Neural cell (in vitro differentiated cells): ENCODE data around the gene ELF1. TPM values are rescaled to one million over a fixed set of nuclear protein-coding genes. Genes with fewer than 3 reads are reported as not detected.

Experiments used
- H2AFZ ChIP-seq: fragments of 200-600, 300-800 bp; sonication (generic), shearing (Covaris generic); 2 replicates; pipeline ENCODE4 v1.6.0; 2014; ENCODE audit warnings: low read depth, mild to moderate bottlenecking, antibody characterized with exemption, low read length, moderate library complexity
- H3F3A ChIP-seq: fragments of 200-600 bp; shearing (Covaris generic); 2 replicates; pipeline ENCODE4 v1.6.1; 2016; ENCODE audit warnings: mild to moderate bottlenecking, moderate library complexity, mixed read lengths, antibody characterized with exemption, low read length; ENCODE audit not compliant: insufficient read depth, poor library complexity, severe bottlenecking
- H3K27ac ChIP-seq: fragments of 200-600, 300-800 bp; sonication (generic), shearing (Covaris generic); 2 replicates; pipeline ENCODE4 v1.5.1; 2014; ENCODE audit warnings: mild to moderate bottlenecking, low read length, moderate library complexity
- H3K27me3 ChIP-seq: fragments of 300-800, 200-600 bp; sonication (generic), shearing (Covaris generic); 2 replicates; pipeline ENCODE4 v1.6.0; 2014; ENCODE audit warnings: mild to moderate bottlenecking, low read depth, low read length, moderate library complexity; ENCODE audit not compliant: insufficient read depth
- H3K36me3 ChIP-seq: fragments of 300-800, 200-600 bp; sonication (generic), shearing (Covaris generic); 2 replicates; pipeline ENCODE4 v1.5.1; 2014; ENCODE audit warnings: mild to moderate bottlenecking, antibody characterized with exemption, low read length, moderate library complexity; ENCODE audit not compliant: insufficient read depth
- H3K4me2 ChIP-seq: fragments of 300-800, 200-600 bp; sonication (generic), shearing (Covaris generic); 2 replicates; pipeline ENCODE4 v1.6.0; 2014; ENCODE audit warnings: mild to moderate bottlenecking, low read length
- H3K4me3 ChIP-seq: fragments of 300-800, 200-600 bp; sonication (generic), shearing (Covaris generic); 2 replicates; pipeline ENCODE4 v1.5.1; 2014; ENCODE audit warnings: mild to moderate bottlenecking, low read length, moderate library complexity
- H3K79me2 ChIP-seq: fragments of 200-600 bp; shearing (Covaris generic); replicated peaks from 2 replicates; pipeline ENCODE4 v1.6.0; 2014; ENCODE audit warnings: mild to moderate bottlenecking, low read length, moderate library complexity; ENCODE audit not compliant: insufficient read depth
- H3K9ac ChIP-seq: fragments of 300-800, 200-600 bp; sonication (generic), shearing (Covaris generic); 2 replicates; pipeline ENCODE4 v1.6.1; 2016; ENCODE audit warnings: mild to moderate bottlenecking, low read length, mixed read lengths
- H3K9me2 ChIP-seq: fragments of 200-600 bp; shearing (Covaris generic); 2 replicates; pipeline ENCODE4 v1.6.1; 2016; ENCODE audit warnings: mild to moderate bottlenecking, low read length, mixed read lengths; ENCODE audit not compliant: insufficient read depth
- H3K9me3 ChIP-seq: fragments of 200-600, 300-800 bp; sonication (generic), shearing (Covaris generic); 2 replicates; pipeline ENCODE4 v1.6.1; 2016; ENCODE audit warnings: mild to moderate bottlenecking, mixed run types, low read length, moderate library complexity, mixed read lengths
- H4K20me1 ChIP-seq: fragments of 200-600 bp; shearing (Covaris generic); 2 replicates; pipeline ENCODE4 v1.6.1; 2016; ENCODE audit warnings: mild to moderate bottlenecking, mixed run types; ENCODE audit not compliant: insufficient read depth
- EP300 ChIP-seq: fragments of 450-650 bp; conservative IDR thresholded peaks from 2 replicates; pipeline ENCODE4 v1.6.1; 2014; ENCODE audit warnings: antibody characterized with exemption, mild to moderate bottlenecking, moderate library complexity; ENCODE audit not compliant: poor library complexity, severe bottlenecking
- EZH2 ChIP-seq: fragments of 200-600, 300-800 bp; shearing (Covaris generic), sonication (generic); IDR thresholded peaks from 2 replicates; pipeline ENCODE4 v1.6.1; 2014; ENCODE audit warnings: antibody characterized with exemption, low read length, borderline replicate concordance, mild to moderate bottlenecking; ENCODE audit not compliant: insufficient read depth, poor library complexity, severe bottlenecking
- MXI1 ChIP-seq: fragments of 450-650 bp; conservative IDR thresholded peaks from 2 replicates; pipeline ENCODE4 v1.6.1; 2014; ENCODE audit warnings: antibody characterized with exemption, mild to moderate bottlenecking; ENCODE audit not compliant: poor library complexity, severe bottlenecking
- POLR2AphosphoS5 ChIP-seq: IDR thresholded peaks from 2 replicates; pipeline ENCODE4 v1.6.1; 2012
- RAD21 ChIP-seq: fragments of 450-650 bp; conservative IDR thresholded peaks from 2 replicates; pipeline ENCODE4 v1.6.1; 2014; ENCODE audit warnings: antibody characterized with exemption, mild to moderate bottlenecking, moderate library complexity
- SMC3 ChIP-seq: fragments of 450-650 bp; conservative IDR thresholded peaks from 2 replicates; pipeline ENCODE4 v1.6.1; 2014; ENCODE audit warnings: antibody characterized with exemption, mild to moderate bottlenecking, moderate library complexity; ENCODE audit not compliant: poor library complexity
- TAF1 ChIP-seq: IDR thresholded peaks from 2 replicates; pipeline ENCODE4 v1.6.1; 2012; ENCODE audit warnings: low read depth
- polyA plus RNA-seq: library from polyadenylated mRNA; depleted of rRNA; stranded (reverse); fragments of >200 nt; gene quantifications from 2 replicates; pipeline ENCODE4 v1.2.3, GENCODE V29; 2014
- TF ChIP-seq, protein P1 (sequence below): fragments of 450-650 bp; IDR thresholded peaks from 2 replicates; pipeline ENCODE4 v1.5.1; 2014; ENCODE audit warnings: antibody characterized with exemption, mild to moderate bottlenecking, moderate library complexity; ENCODE audit not compliant: poor library complexity, severe bottlenecking
- TF ChIP-seq, protein P2 (sequence below): IDR thresholded peaks from 2 replicates; pipeline ENCODE4 v1.6.1; 2012; ENCODE audit warnings: borderline replicate concordance

ELF1 gene
- polyA plus RNA-seq, 1 donor from 2014 or later: 2.0 TPM

DNA sequence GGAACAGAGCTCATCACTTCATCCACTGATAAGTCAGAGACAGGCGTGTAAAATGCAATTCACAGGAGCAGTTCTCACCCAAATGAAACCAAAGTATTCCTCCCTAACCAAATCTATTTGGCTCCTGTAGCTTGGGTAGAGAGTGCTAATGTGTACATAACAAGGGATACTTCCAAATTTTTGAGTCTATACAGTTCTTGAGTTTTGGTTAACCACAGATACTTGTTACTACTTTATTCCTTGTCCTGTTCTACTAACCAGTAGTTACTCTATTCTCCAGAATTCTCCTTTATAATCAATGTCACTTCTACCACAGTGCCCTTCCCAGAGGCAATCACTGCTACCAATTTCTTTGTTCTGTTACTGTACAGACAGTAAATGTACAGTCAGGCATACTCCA lies 57.3 kb downstream of the ELF1 start:
- Histone ChIP-seq H3K79me2 (no peaks in the 10 kb centered on the region), H2AFZ (no peak overlapping the region), H3K36me3 (no peaks in the 10 kb centered on the region), H3K4me2 (no peak overlapping the region), H3K27ac (no peak overlapping the region), H4K20me1 (no peaks in the 10 kb centered on the region), H3K4me3 (no peak overlapping the region), H3K27me3 (no peaks in the 10 kb centered on the region), H3K9me2 (no peaks in the 10 kb centered on the region), H3K9ac (no peak overlapping the region), H3F3A (no peaks in the 10 kb centered on the region), H3K9me3 (no peaks in the 10 kb centered on the region)
- TF ChIP-seq, protein P1, sequence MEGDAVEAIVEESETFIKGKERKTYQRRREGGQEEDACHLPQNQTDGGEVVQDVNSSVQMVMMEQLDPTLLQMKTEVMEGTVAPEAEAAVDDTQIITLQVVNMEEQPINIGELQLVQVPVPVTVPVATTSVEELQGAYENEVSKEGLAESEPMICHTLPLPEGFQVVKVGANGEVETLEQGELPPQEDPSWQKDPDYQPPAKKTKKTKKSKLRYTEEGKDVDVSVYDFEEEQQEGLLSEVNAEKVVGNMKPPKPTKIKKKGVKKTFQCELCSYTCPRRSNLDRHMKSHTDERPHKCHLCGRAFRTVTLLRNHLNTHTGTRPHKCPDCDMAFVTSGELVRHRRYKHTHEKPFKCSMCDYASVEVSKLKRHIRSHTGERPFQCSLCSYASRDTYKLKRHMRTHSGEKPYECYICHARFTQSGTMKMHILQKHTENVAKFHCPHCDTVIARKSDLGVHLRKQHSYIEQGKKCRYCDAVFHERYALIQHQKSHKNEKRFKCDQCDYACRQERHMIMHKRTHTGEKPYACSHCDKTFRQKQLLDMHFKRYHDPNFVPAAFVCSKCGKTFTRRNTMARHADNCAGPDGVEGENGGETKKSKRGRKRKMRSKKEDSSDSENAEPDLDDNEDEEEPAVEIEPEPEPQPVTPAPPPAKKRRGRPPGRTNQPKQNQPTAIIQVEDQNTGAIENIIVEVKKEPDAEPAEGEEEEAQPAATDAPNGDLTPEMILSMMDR: no peak
- TF ChIP-seq EZH2 (no peak), POLR2AphosphoS5 (no peak), SMC3 (no peak), TAF1 (no peak), EP300 (no peak), MXI1 (no peak), RAD21 (no peak)
- TF ChIP-seq, protein P2, sequence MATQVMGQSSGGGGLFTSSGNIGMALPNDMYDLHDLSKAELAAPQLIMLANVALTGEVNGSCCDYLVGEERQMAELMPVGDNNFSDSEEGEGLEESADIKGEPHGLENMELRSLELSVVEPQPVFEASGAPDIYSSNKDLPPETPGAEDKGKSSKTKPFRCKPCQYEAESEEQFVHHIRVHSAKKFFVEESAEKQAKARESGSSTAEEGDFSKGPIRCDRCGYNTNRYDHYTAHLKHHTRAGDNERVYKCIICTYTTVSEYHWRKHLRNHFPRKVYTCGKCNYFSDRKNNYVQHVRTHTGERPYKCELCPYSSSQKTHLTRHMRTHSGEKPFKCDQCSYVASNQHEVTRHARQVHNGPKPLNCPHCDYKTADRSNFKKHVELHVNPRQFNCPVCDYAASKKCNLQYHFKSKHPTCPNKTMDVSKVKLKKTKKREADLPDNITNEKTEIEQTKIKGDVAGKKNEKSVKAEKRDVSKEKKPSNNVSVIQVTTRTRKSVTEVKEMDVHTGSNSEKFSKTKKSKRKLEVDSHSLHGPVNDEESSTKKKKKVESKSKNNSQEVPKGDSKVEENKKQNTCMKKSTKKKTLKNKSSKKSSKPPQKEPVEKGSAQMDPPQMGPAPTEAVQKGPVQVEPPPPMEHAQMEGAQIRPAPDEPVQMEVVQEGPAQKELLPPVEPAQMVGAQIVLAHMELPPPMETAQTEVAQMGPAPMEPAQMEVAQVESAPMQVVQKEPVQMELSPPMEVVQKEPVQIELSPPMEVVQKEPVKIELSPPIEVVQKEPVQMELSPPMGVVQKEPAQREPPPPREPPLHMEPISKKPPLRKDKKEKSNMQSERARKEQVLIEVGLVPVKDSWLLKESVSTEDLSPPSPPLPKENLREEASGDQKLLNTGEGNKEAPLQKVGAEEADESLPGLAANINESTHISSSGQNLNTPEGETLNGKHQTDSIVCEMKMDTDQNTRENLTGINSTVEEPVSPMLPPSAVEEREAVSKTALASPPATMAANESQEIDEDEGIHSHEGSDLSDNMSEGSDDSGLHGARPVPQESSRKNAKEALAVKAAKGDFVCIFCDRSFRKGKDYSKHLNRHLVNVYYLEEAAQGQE: no peak

DNA sequence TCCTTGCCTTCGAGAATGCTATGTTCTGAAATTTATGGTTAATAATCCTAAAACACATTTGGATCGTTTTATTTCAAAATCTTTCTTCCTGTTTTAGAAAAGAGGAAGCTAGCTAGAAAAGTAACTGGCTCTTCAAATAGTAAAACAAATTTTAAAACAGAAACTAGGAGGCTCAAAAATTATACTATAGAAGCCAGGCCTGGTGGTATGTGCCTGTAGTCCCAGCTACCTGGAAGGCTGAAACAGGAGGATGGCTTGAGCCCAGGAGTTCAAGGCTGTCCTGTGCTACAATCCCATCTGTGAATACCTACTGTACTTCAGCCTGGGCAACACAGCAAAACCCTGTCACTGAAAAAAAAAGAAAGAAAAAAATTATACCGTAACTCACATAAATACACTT lies 57.9 kb downstream of the ELF1 start:
- Histone ChIP-seq H3K4me3 (no peak overlapping the region), H3K79me2 (no peaks in the 10 kb centered on the region), H4K20me1 (no peaks in the 10 kb centered on the region), H3K9me2 (no peaks in the 10 kb centered on the region), H3K27ac (no peak overlapping the region), H3K9ac (no peak overlapping the region), H3K27me3 (no peaks in the 10 kb centered on the region), H2AFZ (no peak overlapping the region), H3F3A (no peaks in the 10 kb centered on the region), H3K36me3 (no peaks in the 10 kb centered on the region), H3K4me2 (no peak overlapping the region), H3K9me3 (no peaks in the 10 kb centered on the region)
- TF ChIP-seq, protein P2: no peak
- no peak for TF ChIP-seq MXI1
- TF ChIP-seq, protein P1: no peak
- no peak for TF ChIP-seq RAD21
- TF ChIP-seq EP300: no peak
- TF ChIP-seq EZH2: no peak
- no peak for TF ChIP-seq SMC3
- TF ChIP-seq TAF1: no peak
- TF ChIP-seq POLR2AphosphoS5: no peak
